GM08714 (cell line): ENCODE data around the gene IGFL2.
"Not testable (repeated sequence)": the region's sequence is repeated elsewhere in the genome, so short reads cannot be mapped to it uniquely, and the experiment has no call there.

Experiments
- H3K4me3 ChIP-seq: fragments of 200-500 bp; sonication (Bioruptor generic); 2 replicates; pipeline ENCODE4 v1.5.1; 2014; ENCODE audit warnings: mild to moderate bottlenecking, low read length, inconsistent platforms
- ZNF274 ChIP-seq: IDR thresholded peaks from 2 replicates; pipeline ENCODE4 v1.6.1; 2012; ENCODE audit warnings: mild to moderate bottlenecking, low read depth, low read length

Gene IGFL2

GRCh38 chr19:46162731-46163130 lies 14.7 kb downstream of the IGFL2 start:
- no peak for TF ChIP-seq ZNF274
- no peak overlapping the region for H3K4me3 ChIP-seq

GRCh38 chr19:46173886-46174480 lies 25.9 kb downstream of the IGFL2 start:
- H3K4me3 ChIP-seq = no peak overlapping the region
- TF ChIP-seq ZNF274 = no peak

- TF ChIP-seq ZNF274 = no peak
- H3K4me3 ChIP-seq = no peak overlapping the region
These were observed 28.2 kb downstream of the IGFL2 start for GRCh38 chr19:46176116-46176860.

GRCh38 chr19:46179076-46179759 lies 31.2 kb downstream of the IGFL2 start:
- no peak for TF ChIP-seq ZNF274
- no peak overlapping the region for H3K4me3 ChIP-seq

- no peak for TF ChIP-seq ZNF274
- no peak overlapping the region for H3K4me3 ChIP-seq
These were observed 32.8 kb downstream of the IGFL2 start for GRCh38 chr19:46180701-46181387.

GRCh38 chr19:46181388-46181779 lies 33.3 kb downstream of the IGFL2 start:
- H3K4me3 ChIP-seq = no peak overlapping the region

GRCh38 chr19:46182476-46182875 lies 34.4 kb downstream of the IGFL2 start:
- no peak for TF ChIP-seq ZNF274
- H3K4me3 ChIP-seq = no peak overlapping the region

More at GRCh38 chr19:46181388-46181779, 33.3 kb downstream of the IGFL2 start:
- no peak for TF ChIP-seq ZNF274

GRCh38 chr19:46184775-46185710 lies 37.0 kb downstream of the IGFL2 start:
- not testable (repeated sequence) for H3K4me3 ChIP-seq

- TF ChIP-seq ZNF274 = no peak
- H3K4me3 ChIP-seq = no peak overlapping the region
These were observed 38.2 kb downstream of the IGFL2 start for GRCh38 chr19:46186101-46186716.

GRCh38 chr19:46186717-46187101 lies 38.7 kb downstream of the IGFL2 start:
- TF ChIP-seq ZNF274 = no peak
- no peak overlapping the region for H3K4me3 ChIP-seq

- H3K4me3 ChIP-seq = no peak overlapping the region
- no peak for TF ChIP-seq ZNF274
These were observed 42.2 kb downstream of the IGFL2 start for GRCh38 chr19:46189971-46190888.

GRCh38 chr19:46191356-46191755 lies 43.3 kb downstream of the IGFL2 start:
- TF ChIP-seq ZNF274 = no peak
- no peak overlapping the region for H3K4me3 ChIP-seq
